Measurements from ENCODE around the gene HRG. TPM values are rescaled to one million over a fixed set of nuclear protein-coding genes. Genes with fewer than 3 reads are reported as not detected.

The HRG gene
- total and polyA plus RNA-seq, 2 of the 8 experiments (the other 6 are each of a cell fraction or from before 2014, with no cell fraction given), result 0.03 to 0.15 TPM

DNA sequence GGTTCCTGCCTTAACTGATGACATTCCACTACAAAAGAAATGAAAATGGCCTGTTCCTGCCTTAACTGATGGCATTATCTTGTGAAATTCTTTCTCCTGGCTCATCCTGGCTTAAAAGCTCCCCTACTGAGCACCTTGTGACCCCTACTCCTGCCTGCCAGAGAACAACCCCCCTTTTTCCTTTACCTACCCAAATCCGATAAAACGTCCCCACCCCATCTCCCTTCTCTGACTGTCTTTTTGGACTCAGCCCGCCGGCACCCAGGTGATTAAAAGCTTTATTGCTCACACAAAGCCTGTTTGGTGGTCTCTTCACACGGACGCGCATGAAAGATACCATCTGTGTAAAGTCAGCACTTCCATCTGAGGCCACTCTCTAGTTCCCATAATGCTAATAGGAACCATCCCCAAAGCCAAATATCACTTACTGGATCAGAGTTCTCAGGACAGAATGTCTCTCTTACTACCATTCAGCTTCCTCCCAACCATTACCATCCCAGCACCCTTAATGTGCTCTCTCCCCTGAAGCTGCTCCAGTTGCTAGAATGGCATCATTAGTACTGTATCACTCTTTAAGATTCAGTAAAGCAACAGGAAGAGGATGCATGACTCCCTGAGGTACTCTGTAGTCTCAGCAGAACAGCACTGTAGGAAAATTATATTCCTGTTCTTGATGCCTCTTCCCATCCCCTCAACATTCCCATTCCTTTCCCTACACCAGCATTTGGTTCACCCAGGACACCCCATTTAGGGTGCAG lies 2.3 kb upstream of the HRG start:
- peaks cover 2 to 13% (median 7%) of the 10 kb centered on the region in 4 experiments; a peak in 4 of 7 replicates for H3K4me1 ChIP-seq (replicated peaks in 1 of 4; ENCODE audit: control insufficient read depth in 3 of 4, insufficient read depth in 4 of 4, low read length in 3 of 4)
- no peak for FAIRE-seq

More for the DNA sequence above, 2.3 kb upstream of the HRG start:
- no peak for TF ChIP-seq TBP (IDR thresholded peaks at IDR 0.05; ENCODE audit: low read depth, low read length)
- peak in 1 of 2 experiments; percentile 41; a peak in 1 of 3 replicates for TF ChIP-seq POLR2A (IDR thresholded peaks at IDR 0.05; ENCODE audit: control extremely low read depth in 1 of 2, low read depth in 2 of 2, low read length in 2 of 2)
- H2AK5ac ChIP-seq (ENCODE audit: low read depth, low read length), result 0 out of 2 replicates have a peak overlapping the region, but pooled peaks have one; percentile 76
- peak overlapping the region; percentile 93 for H3K18ac ChIP-seq (ENCODE audit: extremely low read depth, low read length)
- no peaks in the 10 kb centered on the region for H3K79me1 ChIP-seq (ENCODE audit: low read depth, low read length)
- H4K8ac ChIP-seq (ENCODE audit: extremely low read depth, insufficient read depth, low read length), result no peak overlapping the region
- WGBS, 2 experiments (ENCODE audit: extremely low coverage in 1 of 2, insufficient coverage in 1 of 2, insufficient read length in 1 of 2, insufficient replicate concordance in 2 of 2, low coverage in 1 of 2, low lambda C conversion rate in 2 of 2, missing lambda C conversion rate in 1 of 2), result 15% methylated on average over 7 of the region's 7 CpGs; no CpG with 5 or more reads in 1 of the 2 experiments
- H3K4ac ChIP-seq (replicated peaks; ENCODE audit: insufficient read length, low read depth, low read length), result peak overlapping the region; percentile 93
- H2AFZ ChIP-seq (ENCODE audit: low read length), result no peak overlapping the region
- H4K91ac ChIP-seq (replicated peaks; ENCODE audit: insufficient read length, low read length), result peak overlapping the region; percentile 69
- CTCF ChIA-PET (ENCODE audit: partially characterized antibody), result interaction anchor here (0.6 to 2.9 kb wide), 6 partner anchors 10 to 337 kb away, joined by 3 to 13 read pairs (median 4); no protein-coding TSS in a partner anchor
- no peak overlapping the region for H3K14ac ChIP-seq (ENCODE audit: insufficient read length)
- peak overlapping the region; percentile 2 for H2BK120ac ChIP-seq (replicated peaks; ENCODE audit: low read depth, low read length)
- 0 out of 2 replicates have a peak overlapping the region, but pooled peaks have one; percentile 83 for H2BK15ac ChIP-seq (ENCODE audit: low read length)
- H3K23ac ChIP-seq (ENCODE audit: insufficient read length), result no peak overlapping the region
- H3K4me3 ChIP-seq (ENCODE audit: extremely low read depth in 1 of 4, insufficient read depth in 2 of 4, low read depth in 3 of 4, low read length in 4 of 4), result peak overlapping the region in 1 of 4 experiments; percentile 15; a peak in 2 of 8 replicates
- peak overlapping the region; percentile 69 for H4K5ac ChIP-seq (ENCODE audit: insufficient read length, low read depth, low read length)
- H2BK20ac ChIP-seq (ENCODE audit: low read length), result peak overlapping the region; percentile 98; the same call in 1 of the 2 replicates
- POLR2A ChIA-PET (ENCODE audit: partially characterized antibody), result interaction anchor here (0.7 to 2.8 kb wide), 13 partner anchors 10 to 126 kb away, joined by 3 to 26 read pairs (median 3); partner anchors contain the start of gene EIF4A2
- no peaks in the 10 kb centered on the region for H3K36me3 ChIP-seq (ENCODE audit: control insufficient read depth in 2 of 4, insufficient read depth in 4 of 4, low read length in 3 of 4)
- H3K79me2 ChIP-seq (ENCODE audit: control insufficient read depth in 1 of 2, insufficient read depth in 2 of 2, low read length in 2 of 2), result no peaks in the 10 kb centered on the region
- no peaks in the 10 kb centered on the region for H4K20me1 ChIP-seq (replicated peaks in 1 of 2; ENCODE audit: control insufficient read depth in 1 of 2, insufficient read depth in 2 of 2, low read length in 2 of 2)
- H3K27ac ChIP-seq (ENCODE audit: low read depth, low read length), result peak overlapping the region; percentile 64
- H3K56ac ChIP-seq (replicated peaks; ENCODE audit: insufficient read length, low read depth, low read length), result peak overlapping the region; percentile 67
- no peaks in the 10 kb centered on the region for H3K27me3 ChIP-seq (replicated peaks in 1 of 4; ENCODE audit: control insufficient read depth in 3 of 4, extremely low read depth in 1 of 4, insufficient read depth in 3 of 4, low read length in 3 of 4)
- H2BK12ac ChIP-seq (ENCODE audit: low read depth, low read length), result peak overlapping the region; percentile 18; the same call in 1 of the 2 replicates
- H3K9me3 ChIP-seq (ENCODE audit: insufficient read depth in 2 of 2, low read depth in 1 of 2, low read length in 1 of 2), result no peaks in the 10 kb centered on the region
- H3K23me2 ChIP-seq (ENCODE audit: low read depth, low read length), result 0 out of 2 replicates have a peak, but pooled peaks cover 2% of the 10 kb centered on the region
- H3K9ac ChIP-seq (replicated peaks in 1 of 4; ENCODE audit: extremely low read depth in 1 of 4, low read depth in 3 of 4, low read length in 3 of 4), result no peak overlapping the region
- peak overlapping the region; percentile 99 for H2BK5ac ChIP-seq (ENCODE audit: low read depth, low read length)
- peak overlapping the region; percentile 50 to 72 for H3K4me2 ChIP-seq (ENCODE audit: insufficient read depth in 1 of 2, low read depth in 2 of 2, low read length in 2 of 2)
- peak in 1 of 2 experiments; percentile 66 for DNase-seq (ENCODE audit: low read depth in 1 of 2, low spot score in 2 of 2)
